Femur (tissue), 1 donor: ENCODE results near the gene CZIB.
A peak's percentile ranks its signal among the peaks of the same experiment; 100 is the strongest.
"Not testable (repeated sequence)": the region's sequence is repeated elsewhere in the genome, so short reads cannot be mapped to it uniquely, and the experiment has no call there.

Experiments used
- DNase-seq: peaks from one replicate; pipeline ENCODE4 v3.0.0-alpha.2; 2017

The CZIB gene

DNA sequence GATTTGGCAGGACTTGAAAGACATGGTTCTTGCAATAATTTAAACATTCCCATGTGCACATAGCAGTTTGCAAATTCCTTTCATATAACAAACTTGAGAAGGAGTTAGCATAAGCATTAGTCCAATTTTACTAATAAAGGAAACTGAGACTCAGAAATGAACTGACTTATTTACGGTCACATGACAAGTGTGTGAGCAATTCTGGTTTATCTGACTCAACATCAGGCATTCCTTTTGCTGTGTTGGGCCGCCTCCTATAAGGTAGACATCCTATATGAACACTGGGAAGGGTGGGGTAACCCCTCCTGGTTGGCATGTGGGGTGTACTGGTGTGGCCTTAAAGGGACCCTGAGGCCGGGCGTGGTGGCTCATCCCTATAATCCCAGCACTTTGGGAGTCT lies 32.3 kb downstream of the CZIB start:
- no peak for DNase-seq

DNA sequence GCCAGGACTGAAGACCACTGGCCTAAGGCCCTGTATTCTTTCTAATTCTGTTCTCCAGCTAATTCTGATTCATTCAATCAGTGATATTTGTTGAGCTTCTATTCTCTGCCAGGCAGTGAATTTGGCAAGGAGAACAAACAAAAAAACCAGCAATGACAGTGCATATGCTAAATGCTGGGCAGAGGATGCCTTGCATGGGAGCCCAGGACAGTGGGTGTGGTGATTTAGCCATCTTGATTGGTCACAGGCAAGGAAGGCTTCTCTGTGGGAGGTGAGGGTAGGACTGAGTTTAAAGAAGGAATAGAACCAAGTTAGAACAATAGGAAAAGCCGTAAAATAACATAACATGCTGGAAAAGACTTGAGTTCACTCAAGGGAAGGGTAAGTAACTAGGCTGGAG lies 33.0 kb downstream of the CZIB start:
- DNase-seq: no peak

DNA sequence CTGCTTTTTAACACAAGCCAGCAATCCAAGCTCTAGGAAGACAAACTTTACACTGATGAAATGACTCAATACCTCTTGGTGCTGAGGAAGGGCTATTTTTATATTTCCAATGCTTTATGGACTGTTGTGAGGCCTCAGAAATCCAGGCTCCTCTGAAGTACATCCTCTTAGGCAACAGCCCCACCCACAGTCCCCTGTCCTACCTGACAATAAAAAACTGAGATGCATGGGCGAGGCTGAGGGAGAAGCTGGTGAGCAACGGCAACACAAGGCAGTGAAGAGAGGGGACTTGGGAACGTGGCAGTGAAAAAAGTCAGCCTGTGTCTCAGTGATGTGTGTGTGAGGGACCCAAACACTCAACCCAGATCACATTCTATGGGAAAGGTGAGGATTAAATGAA lies 33.9 kb downstream of the CZIB start:
- DNase-seq: no peak

DNA sequence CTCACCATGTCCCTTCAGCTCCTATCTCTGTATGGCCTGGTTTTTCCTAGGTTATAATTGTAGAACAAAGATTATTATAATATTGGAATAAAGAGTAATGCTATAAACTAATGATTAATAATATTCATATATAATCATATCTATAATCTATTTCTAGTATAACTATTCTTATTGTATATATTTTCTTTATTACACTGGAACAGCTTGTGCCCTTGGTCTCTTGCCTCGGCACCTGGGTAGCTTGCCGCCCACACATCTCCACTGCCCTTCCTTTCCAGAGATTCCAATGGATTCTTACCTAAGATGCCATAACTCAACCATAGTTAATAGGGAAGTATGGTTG lies 34.5 kb downstream of the CZIB start:
- DNase-seq: not testable (repeated sequence)

DNA sequence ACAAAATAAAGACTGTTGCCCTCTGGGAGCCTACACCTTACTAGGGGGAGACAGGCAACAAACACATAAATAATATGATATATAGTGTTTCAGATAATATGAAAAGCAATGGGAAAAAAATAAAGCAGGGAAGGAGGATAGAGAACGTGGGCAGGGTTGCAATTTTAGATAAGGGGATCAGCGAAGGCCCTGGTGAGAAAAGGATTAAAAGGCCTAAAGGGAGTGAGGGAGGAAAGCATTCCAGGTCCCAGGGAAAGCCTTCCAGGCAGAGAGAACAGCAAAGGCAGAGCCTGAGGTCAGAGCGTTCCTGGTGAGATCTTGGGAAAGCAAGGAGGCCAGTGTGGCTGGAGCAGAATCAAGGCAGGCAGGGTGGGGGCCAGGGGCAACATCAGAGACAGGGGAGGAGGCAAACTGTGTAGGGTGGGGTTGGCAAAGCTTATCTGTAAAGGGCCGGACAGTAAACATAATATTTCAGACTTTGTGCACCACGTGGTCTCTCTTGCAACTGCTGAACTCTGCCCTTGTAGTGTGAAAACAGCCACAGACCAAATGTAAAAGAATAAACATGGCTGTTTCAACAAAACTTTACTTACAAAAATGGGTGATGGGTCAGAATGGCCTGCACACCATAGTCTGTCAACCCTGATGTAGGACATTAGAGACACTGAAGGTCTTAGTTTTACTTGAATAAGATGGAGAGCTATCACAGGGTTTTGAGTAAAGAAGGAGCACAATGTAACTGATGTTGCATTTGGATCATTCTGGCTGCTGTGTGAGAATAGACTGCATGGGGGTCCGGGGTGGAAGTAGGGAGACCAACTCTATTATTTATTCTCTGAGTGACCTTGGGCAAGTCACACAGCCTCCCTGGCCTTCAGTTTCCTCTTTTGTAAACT lies 37.1 kb downstream of the CZIB start:
- DNase-seq: no peak

DNA sequence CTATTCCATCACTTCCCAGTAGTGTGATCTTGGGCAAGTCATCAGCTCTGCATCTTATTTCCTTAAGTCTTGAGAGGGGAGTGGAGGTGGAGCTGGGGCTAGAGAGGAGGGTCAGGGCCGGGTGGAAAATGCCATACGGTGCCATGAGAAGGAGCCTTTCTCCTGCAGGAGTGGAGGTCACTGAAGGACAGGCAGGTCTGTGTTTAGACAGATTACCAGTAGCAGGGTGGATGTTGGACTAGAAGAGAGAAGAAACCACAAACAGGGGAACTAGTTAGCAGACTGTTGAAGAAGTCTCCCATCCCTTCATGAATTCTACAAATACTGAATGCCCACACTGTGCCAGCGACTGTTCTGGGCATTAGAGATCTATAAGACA lies 37.7 kb downstream of the CZIB start:
- no peak for DNase-seq

DNA sequence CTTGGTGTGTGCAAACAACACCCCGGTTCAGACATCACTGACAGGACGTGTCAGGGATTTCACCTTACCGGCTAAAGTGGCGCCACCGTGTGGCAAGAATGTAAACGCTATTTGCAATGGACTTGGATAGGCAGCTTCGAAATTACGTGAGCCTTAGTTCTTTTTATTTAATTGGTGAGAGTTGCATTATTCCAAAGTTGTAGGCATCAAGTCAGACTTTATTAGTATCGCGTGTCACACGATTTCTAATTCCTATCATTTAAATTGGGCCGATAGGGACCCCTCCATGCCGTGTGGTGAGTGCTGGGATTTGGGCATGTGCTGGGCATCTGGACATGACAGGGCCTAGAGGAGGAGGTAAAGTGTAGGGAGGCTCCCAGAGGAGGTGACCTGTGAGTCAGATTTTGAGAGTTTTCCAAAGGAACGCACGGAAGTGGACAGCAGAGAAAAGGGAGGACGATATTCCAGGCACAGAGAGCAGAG lies 38.3 kb downstream of the CZIB start:
- DNase-seq: peak; percentile 82

DNA sequence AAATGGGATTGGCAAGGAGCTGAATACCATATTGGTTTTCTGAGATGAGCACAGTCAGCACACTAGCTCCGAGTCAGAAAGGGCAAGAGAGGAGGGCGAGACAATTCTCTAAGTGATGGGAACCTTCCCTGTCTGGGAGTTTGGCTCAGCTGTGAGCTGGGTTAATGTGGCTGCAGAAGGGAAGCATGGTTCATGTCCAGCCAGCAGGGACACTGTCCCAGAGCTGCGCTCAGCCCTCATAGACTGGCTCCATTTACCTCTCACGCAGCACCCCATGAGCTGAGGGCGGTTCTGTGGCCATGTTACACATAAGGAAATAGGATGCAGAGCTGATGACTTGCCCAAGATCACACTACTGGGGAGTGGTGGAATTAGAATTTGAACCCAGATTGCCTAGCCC lies 39.5 kb downstream of the CZIB start:
- DNase-seq: no peak

DNA sequence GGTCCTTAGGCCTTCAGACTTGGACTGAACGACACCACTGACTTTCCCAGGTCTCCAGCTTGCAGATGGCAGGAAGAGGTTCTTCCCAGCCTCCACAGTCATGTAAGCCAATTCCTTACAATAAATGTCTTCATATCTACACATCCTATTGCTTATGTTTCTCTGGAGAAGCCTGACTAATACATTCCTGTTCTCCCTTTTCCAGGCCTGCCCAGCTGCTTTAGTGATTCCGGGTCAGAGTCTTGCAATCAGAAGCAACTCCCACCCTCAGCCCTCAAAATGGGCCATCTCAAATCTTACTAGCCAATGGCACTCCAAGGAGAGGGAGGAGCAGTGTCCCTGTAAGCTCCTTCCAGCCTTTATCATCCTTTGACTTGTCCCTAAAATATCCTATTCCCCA lies 40.2 kb downstream of the CZIB start:
- DNase-seq: no peak

DNA sequence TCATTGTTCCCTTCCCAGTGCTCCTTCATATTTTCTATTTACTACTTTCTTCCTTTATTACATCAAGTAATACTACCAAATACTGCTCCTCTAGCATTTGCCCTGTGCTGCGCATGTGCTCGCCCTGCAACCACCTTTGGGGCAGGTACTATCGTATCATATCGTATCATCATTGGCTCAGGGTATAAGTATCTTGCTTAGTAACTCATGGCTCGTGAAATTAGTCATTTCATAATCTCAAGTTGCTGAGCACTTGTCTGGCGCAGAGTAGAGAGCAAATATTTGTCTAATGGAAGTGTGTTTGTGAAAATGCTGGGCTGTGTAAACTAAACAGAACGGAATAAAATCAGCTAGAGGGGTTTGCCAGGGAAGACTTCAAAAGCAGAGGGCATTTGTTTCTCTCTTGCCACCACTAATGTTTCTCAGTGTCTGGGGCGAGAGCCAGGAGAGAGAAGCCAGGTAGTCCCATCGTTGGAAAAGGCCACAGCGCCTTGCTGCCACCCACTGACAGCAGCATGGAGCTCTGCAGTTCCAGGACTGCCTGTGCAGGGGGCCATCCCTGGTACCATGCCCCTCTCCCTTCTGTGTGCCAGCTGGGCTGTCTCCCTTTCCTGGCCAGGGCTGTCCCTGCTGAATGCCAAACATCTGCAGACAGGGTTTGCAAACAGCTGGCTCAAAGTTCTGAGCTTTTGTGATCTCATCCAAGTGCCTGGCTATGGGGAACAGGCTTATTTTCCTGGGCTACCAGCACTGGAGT lies 43.8 kb downstream of the CZIB start:
- DNase-seq: peak; percentile 68

DNA sequence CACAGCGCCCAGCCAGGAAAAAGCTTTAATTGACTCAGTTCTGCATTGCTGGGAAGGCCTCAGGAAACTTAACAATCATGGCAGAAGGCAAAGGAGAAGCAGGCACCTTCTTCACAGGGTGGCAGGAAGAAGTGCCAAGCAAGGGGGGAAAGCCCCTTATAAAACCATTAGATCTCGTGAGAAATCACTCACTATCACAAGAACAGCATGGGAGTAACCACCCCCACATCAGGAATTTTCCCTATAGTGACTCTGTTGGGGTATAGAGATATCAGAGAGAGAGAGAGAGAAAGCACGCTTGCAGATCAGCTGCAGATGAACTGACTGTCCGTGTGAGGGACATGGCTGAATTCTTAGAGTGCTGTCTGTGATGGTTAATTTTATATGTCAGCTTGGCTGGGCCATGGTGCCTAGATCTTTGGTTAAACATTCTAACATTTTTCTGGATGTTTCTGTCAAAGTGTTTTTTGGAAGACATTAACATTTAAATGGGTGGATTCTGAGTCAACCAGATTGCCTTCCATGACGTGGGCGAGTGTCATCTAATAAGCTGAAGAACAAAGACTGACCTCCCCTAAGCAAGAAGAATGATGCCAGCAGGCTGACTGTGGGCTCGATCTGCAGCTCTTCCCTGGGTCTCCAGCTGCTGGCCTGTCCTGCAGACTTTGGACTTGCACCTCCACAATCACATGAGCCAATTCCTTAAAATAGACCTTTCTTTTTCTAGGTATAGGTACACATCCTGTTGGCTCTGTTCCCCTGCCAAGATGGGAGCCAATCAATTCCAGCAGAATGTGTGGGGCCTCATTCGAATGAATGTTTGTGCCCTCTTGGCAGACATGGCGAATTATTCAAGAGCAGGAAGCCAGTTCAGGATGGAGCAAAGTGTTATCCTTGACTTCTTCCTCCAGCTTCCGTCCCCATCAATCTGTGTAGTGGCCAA lies 45.2 kb downstream of the CZIB start:
- DNase-seq: no peak

DNA sequence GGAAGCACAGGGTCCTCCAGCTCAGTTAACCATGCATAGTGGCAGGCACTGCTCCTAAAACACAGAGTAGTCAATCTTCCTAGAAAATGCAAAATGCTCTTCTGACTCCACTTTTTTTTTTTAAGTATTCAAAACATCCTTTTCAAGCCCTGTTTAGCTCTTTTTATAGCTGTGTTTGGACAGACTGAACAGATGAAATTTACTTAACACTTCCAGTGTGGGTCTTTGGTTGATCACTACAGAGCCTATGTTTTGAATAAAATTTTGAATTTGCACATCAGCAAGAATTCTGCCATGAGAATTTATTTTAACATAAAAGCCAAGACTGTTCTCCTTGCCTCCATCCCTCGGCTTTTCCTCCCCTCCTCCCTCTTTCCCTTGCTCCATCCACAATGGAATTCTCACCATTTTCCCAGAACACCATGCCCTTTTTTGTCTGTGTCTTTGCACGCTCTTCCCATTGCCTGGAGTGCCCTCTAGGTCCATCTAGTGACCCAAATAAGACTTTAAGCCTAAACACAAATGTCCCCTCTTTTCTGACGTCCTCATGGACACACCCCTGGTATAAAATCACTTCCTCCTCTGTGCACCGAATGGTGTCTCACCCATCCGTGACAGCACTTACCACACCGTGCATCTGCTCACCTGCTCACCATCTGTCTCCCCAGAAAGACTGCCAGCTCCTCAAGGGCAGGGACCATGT lies 47.9 kb downstream of the CZIB start:
- no peak for DNase-seq

DNA sequence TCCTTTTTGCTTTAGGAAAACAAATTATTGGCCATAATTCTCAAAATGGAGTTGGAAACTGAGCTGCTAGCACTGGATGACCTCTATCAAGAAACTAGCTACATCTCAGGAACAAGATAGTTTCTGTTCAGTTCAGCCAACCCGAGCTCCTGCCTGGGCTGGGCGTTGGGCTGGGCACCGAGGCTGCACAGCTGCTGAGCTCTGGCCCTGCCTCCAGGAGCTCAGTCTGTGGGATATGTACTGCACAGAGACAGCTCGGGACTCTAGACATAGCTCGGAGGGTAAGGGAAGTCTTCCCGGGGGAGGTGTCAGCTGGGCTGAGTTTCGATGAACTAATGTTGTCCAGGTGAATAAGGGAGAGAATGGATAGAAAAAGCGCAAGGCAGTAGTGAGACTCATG lies 53.5 kb downstream of the CZIB start:
- DNase-seq: no peak

DNA sequence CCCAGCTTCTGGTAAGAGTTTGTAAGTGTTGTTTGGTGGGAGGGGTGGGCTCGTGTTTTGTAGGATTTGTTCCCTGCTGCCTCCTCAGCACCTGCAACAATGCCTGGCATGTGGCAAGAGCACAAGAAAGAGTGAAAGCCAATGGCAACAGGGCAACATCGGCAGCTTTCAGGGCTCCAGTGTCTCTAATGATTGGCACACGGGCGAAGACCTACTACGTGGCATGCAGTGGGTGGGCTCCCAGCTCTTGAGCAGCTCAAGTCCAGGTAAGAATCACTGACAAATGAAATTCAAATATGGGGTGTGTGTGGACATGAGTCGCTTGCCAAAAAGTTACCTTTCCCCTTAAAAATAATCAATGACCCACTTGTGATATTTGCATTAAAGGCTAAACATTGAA lies 54.1 kb downstream of the CZIB start:
- no peak for DNase-seq

DNA sequence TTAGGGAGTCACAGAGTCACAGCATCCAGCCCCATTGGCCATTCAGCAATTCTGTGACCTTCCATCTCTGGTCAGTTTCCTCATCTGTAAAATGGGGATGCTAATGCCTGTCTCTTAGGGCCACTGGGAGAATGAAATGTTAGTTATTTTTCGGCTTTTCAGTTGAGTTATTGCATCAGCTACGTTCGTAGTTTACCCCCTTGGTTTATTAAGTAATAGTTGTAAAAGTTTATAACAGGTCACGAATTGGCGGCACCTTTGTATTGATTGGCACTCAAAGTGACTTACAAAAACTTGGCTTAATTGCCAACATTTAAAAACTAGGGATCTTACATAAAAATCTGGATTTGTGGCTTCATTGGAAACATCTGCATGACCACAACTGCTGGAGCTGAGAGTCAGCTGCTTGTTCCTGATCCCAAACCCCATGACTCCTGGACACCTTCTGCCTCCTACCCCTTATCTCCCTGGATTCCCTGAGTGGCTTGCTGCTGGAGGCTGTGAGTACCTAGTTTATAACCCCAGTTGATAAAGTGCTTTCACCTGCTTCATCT lies 54.9 kb downstream of the CZIB start:
- DNase-seq: no peak
